Motor neuron (in vitro differentiated cells): ENCODE results near the gene PPA2. TPM values are rescaled to one million over a fixed set of nuclear protein-coding genes. Genes with fewer than 3 reads are reported as not detected.

Experiments
- ATAC-seq, 8 experiments: fragments of 200-7000 bp; cut with Tn5 transposase; replicated peaks in 6 of 8; 2 replicates each; pipeline ENCODE4 v1.8.0; 2021; ENCODE audit warnings: mild to moderate bottlenecking in 8 of 8, moderate library complexity in 8 of 8
- H3K27ac ChIP-seq, 2 donors: fragments of 250-450 bp; sonication (Bioruptor Pico); 2 replicates each; pipeline ENCODE4 v1.9.0; 2021; ENCODE audit warnings: antibody characterized with exemption in 2 of 2, mild to moderate bottlenecking in 2 of 2, moderate library complexity in 1 of 2
- H3K4me1 ChIP-seq, 2 donors: fragments of 250-450 bp; sonication (Bioruptor Pico); replicated peaks in 1 of 2; 2 replicates each; pipeline ENCODE4 v1.6.1; 2021; ENCODE audit warnings: antibody characterized with exemption in 2 of 2, mild to moderate bottlenecking in 2 of 2, moderate library complexity in 1 of 2
- H3K4me3 ChIP-seq, 5 donors: fragments of 250-450 bp; sonication (Bioruptor Pico); 2 replicates each; pipeline ENCODE4 v1.9.0; 2021; ENCODE audit warnings: antibody characterized with exemption in 5 of 5, mild to moderate bottlenecking in 5 of 5, moderate library complexity in 4 of 5
- WGBS, 10 experiments: fragments of 450-650 bp; shearing (Covaris generic); methylation state at CpG; one replicate each; pipeline ENCODE4 v1.0.0; 2022; 5-methylcytosine and 5-hydroxymethylcytosine counted together
- in situ Hi-C, 9 experiments: fragments of 400-800 bp; cut with MboI; loops; one replicate each; pipeline ENCODE4 v1.15.0; 2021; ENCODE audit warnings: low sequenced_read_pairs in 9 of 9, low pct_unique_long_range_greater_than_20kb in 2 of 9; ENCODE audit not compliant: unreplicated experiment in 9 of 9
- total RNA-seq, 8 experiments: library from RNA; unstranded; fragments of 300-600 nt; gene quantifications; 2 replicates each; pipeline versions ENCODE4 v1.2.3 to v1.2.4, GENCODE V29; 2022

Gene PPA2
- total RNA-seq, 8 experiments from 2014 or later, result 63.4 to 145 (median 74.4) TPM

GRCh38 chr4:105455998-105456397, 17.9 kb downstream of the PPA2 start:
- Histone ChIP-seq H3K4me3 (no peak overlapping the region), H3K4me1 (no peaks in the 10 kb centered on the region), H3K27ac (no peak overlapping the region)
- no peak for ATAC-seq
- WGBS, 10 experiments, result 69 to 100% (median 100%) methylated on average over 1 to 2 of the region's 2 CpGs; no CpG with 5 or more reads in 1 of the 10 experiments
- in situ Hi-C loops, result loop anchor here in 3 of 9 experiments (25.0 kb wide), 1 partner anchor 319 kb away; the partner anchor contains the start of gene TET2 (in 3 of the 3)

DNA sequence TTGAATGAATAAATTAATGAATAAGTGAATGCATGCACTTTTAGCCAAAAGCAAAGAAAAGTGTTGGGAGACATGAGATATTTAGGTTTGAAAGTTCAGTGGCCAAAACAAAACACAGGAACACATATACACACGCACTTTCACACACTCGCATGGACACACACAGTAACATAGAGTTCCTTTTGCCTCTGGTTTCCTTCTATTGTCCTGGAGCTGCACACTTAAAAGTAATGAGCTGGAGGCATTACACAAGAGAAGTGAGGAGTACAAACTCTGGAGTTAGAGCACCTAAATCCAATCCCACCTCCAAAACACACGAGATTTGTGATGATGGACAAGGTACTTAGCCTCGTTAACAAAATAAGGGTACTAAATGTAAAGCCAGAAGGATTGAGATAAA, 18.7 kb downstream of the PPA2 start:
- no peak for ATAC-seq
- WGBS, 10 experiments, result 88 to 100% (median 100%) methylated on average over 1 to 4 of the region's 4 CpGs; no CpG with 5 or more reads in 3 of the 10 experiments
- Histone ChIP-seq H3K27ac (no peak overlapping the region), H3K4me3 (no peak overlapping the region), H3K4me1 (no peaks in the 10 kb centered on the region)
- in situ Hi-C loops, result loop anchor here in 3 of 9 experiments (25.0 kb wide), 1 partner anchor 318 kb away; the partner anchor contains the start of gene TET2 (in 3 of the 3)

GRCh38 chr4:105453550-105454205, 20.2 kb downstream of the PPA2 start:
- peak in 3 of 8 experiments; percentile 49 to 71 (median 64) for ATAC-seq
- no peak overlapping the region for H3K4me3 ChIP-seq
- no peaks in the 10 kb centered on the region for H3K4me1 ChIP-seq
- WGBS, 10 experiments, result 55 to 100% (median 85%) methylated on average over 1 to 4 of the region's 4 CpGs
- in situ Hi-C loops, result loop anchor here in 3 of 9 experiments (25.0 kb wide), 1 partner anchor 316 kb away; the partner anchor contains the start of gene TET2 (in 3 of the 3)
- H3K27ac ChIP-seq, result no peak overlapping the region

DNA sequence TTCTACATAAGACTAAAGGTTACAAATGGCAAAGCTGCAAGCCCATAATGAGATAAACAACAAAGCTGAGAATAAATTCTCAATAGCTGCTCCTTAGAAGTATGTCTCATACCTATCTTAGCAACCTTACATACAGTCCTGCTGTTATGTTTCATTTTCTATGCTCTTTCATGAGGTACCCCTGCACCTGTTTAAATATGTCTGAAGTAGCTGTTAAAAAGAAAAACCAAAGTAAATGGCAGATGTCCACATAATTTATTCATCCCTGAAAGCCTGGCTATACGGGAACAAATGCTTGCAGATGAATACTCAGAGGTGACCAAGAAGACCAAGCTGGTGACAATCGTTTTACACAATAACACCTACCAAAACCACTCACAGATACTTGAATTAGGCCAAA, 22.5 kb downstream of the PPA2 start:
- 61 to 100% (median 88%) methylated on average over 1 to 2 of the region's 2 CpGs; no CpG with 5 or more reads in 1 of the 10 experiments for WGBS, 10 experiments
- peak in 1 of 8 experiments; percentile 26 for ATAC-seq
- no peaks in the 10 kb centered on the region for H3K4me1 ChIP-seq
- in situ Hi-C loops, result loop anchor here in 3 of 9 experiments (25.0 kb wide), 1 partner anchor 314 kb away; the partner anchor contains the start of gene TET2 (in 3 of the 3)
- no peak overlapping the region for H3K27ac ChIP-seq
- no peak overlapping the region for H3K4me3 ChIP-seq

GRCh38 chr4:105440890-105441289, 33.0 kb downstream of the PPA2 start:
- in situ Hi-C loops, result no loop called here
- no peak overlapping the region for H3K4me3 ChIP-seq
- H3K27ac ChIP-seq, result no peak overlapping the region
- no peak for ATAC-seq
- no peaks in the 10 kb centered on the region for H3K4me1 ChIP-seq

- in situ Hi-C loops, result no loop called here
- no peak for ATAC-seq
- 81 to 100% (median 96%) methylated on average over 2 to 6 of the region's 6 CpGs for WGBS, 10 experiments
Observed at GRCh38 chr4:105437637-105438036, 36.2 kb downstream of the PPA2 start.

GRCh38 chr4:105436414-105436813, 37.4 kb downstream of the PPA2 start:
- no peak overlapping the region for H3K27ac ChIP-seq
- no peak for ATAC-seq

More at GRCh38 chr4:105437637-105438036, 36.2 kb downstream of the PPA2 start:
- H3K4me1 ChIP-seq, result no peaks in the 10 kb centered on the region
- H3K4me3 ChIP-seq, result no peak overlapping the region
- H3K27ac ChIP-seq, result no peak overlapping the region

DNA sequence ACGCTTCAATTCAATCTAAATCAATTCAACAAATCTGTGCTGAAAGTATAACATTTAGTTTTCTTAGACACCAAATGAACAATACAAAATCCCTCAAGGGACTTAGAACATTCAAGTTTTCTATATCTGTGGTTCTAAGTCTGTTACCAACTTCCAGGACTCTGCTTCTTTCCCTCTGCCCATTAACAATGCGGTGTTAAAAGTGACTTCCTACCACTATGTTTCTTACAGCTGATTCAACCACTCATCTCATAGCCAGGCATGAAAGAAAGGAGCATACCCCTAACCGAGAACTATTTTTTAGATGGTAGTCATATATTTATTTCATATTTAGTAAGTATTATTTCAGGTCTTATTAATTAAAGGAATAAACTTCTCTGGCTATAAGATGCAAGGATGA, 38.9 kb downstream of the PPA2 start:
- H3K4me3 ChIP-seq, result no peak overlapping the region
- in situ Hi-C loops, result no loop called here
- no peaks in the 10 kb centered on the region for H3K4me1 ChIP-seq
- no peak overlapping the region for H3K27ac ChIP-seq
- no peak for ATAC-seq
- WGBS, 10 experiments, result 80 to 100% (median 98%) methylated on average over 1 to 3 of the region's 3 CpGs

More at GRCh38 chr4:105436414-105436813, 37.4 kb downstream of the PPA2 start:
- in situ Hi-C loops, result no loop called here
- H3K4me1 ChIP-seq, result no peaks in the 10 kb centered on the region
- no peak overlapping the region for H3K4me3 ChIP-seq

DNA sequence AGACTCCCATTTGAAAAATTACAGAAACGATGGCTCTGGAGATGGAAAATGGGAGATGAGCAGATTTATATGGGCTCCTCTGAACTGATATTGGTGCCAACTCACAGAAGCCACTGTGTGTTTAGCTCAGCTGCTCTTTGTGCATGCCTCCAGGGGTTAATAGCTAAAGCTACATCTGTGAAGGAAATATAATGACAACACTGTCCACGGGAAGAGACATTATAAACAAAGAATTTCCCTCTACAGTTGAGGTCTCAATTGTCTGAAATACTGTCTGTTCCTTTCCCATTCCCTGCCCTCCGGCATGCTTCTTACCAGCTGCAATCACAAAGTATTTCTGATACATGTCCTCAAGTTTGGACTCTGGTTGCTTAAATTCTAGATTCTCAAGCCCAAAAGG, 40.4 kb downstream of the PPA2 start:
- ATAC-seq, result peak in 1 of 8 experiments; percentile 41
- 50 to 100% (median 86%) methylated on average over 1 to 3 of the region's 3 CpGs; no CpG with 5 or more reads in 2 of the 10 experiments for WGBS, 10 experiments
- Histone ChIP-seq H3K4me1 (no peaks in the 10 kb centered on the region), H3K27ac (no peak overlapping the region), H3K4me3 (no peak overlapping the region)
- in situ Hi-C loops, result no loop called here

GRCh38 chr4:105432438-105432837, 41.4 kb downstream of the PPA2 start:
- no peaks in the 10 kb centered on the region for H3K4me1 ChIP-seq
- in situ Hi-C loops, result no loop called here
- no peak for ATAC-seq
- no peak overlapping the region for H3K27ac ChIP-seq
- WGBS, 10 experiments, result 89 to 100% (median 96%) methylated on average over 3 to 4 of the region's 4 CpGs; no CpG with 5 or more reads in 2 of the 10 experiments
- H3K4me3 ChIP-seq, result no peak overlapping the region

DNA sequence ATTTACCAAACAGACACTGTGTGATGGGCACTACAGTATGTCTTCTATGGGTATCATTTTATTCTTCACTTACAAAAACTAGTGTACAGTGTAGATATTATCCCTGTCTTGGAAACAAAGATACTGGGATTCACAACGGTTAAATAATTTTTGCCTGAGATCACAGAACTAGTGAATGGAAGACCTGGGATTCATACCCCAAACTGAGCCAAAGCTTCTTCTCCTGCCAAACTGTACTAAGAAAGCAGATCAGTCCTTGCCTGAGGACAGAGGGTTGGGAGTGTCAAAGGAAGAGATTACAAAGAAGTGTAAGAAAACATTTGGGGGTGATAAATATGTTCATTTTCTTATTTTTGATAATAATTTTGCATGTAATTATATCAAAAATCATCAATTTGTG, 43.1 kb downstream of the PPA2 start:
- Histone ChIP-seq H3K27ac (no peak overlapping the region), H3K4me3 (no peak overlapping the region), H3K4me1 (no peaks in the 10 kb centered on the region)
- 13 to 100% (median 81%) methylated on average over 1 of the region's 1 CpG; no CpG with 5 or more reads in 2 of the 10 experiments for WGBS, 10 experiments
- ATAC-seq, result no peak
- in situ Hi-C loops, result no loop called here

- no peaks in the 10 kb centered on the region for H3K4me1 ChIP-seq
- no peak overlapping the region for H3K4me3 ChIP-seq
- no peak overlapping the region for H3K27ac ChIP-seq
- WGBS, 10 experiments, result 72 to 100% (median 98%) methylated on average over 2 to 5 of the region's 12 CpGs; no CpG with 5 or more reads in 3 of the 10 experiments
- ATAC-seq, result peak in 1 of 8 experiments; percentile 17
- in situ Hi-C loops, result no loop called here
Observed at GRCh38 chr4:105426187-105426897, 47.5 kb downstream of the PPA2 start.

- in situ Hi-C loops, result no loop called here
- Histone ChIP-seq H3K4me3 (no peak overlapping the region), H3K4me1 (no peaks in the 10 kb centered on the region), H3K27ac (no peak overlapping the region)
- 48 to 100% (median 92%) methylated on average over 1 to 3 of the region's 3 CpGs for WGBS, 10 experiments
- no peak for ATAC-seq
Observed at GRCh38 chr4:105422207-105422920, 51.5 kb downstream of the PPA2 start.
